Neutrophil (primary cell): Measurements from ENCODE around the gene TPST2.

Experiments used
- H3K27ac ChIP-seq: fragments of 200-600 bp; sonication (generic); 2 replicates; pipeline ENCODE4 v1.5.1; 2016; ENCODE audit warnings: mild to moderate bottlenecking, moderate library complexity
- H3K27me3 ChIP-seq: fragments of 200-600 bp; sonication (generic); 2 replicates; pipeline ENCODE4 v1.6.0; 2016; ENCODE audit warnings: mild to moderate bottlenecking
- H3K36me3 ChIP-seq: fragments of 200-600 bp; sonication (generic); 2 replicates; pipeline ENCODE4 v1.5.1; 2017
- H3K4me1 ChIP-seq, 2 experiments: fragments of 200-600 bp in 1 of 2; sonication (generic) in 1 of 2; 1 replicate in 1 of 2; 2 replicates in 1 of 2; pipeline versions ENCODE4 v1.5.1 to v1.6.1; 2013 to 2016; ENCODE audit warnings: low read depth in 1 of 2, low read length in 1 of 2, mild to moderate bottlenecking in 1 of 2, moderate library complexity in 1 of 2; ENCODE audit not compliant: control insufficient read depth in 1 of 2, insufficient read depth in 1 of 2
- H3K4me3 ChIP-seq, 2 experiments: fragments of 200-600 bp in 1 of 2; sonication (generic) in 1 of 2; 1 replicate in 1 of 2; 2 replicates in 1 of 2; pipeline ENCODE4 v1.5.1; 2013 to 2016; ENCODE audit warnings: low read depth in 1 of 2, low read length in 1 of 2, mild to moderate bottlenecking in 1 of 2, moderate library complexity in 1 of 2
- H3K9me3 ChIP-seq: fragments of 200-600 bp; sonication (generic); 2 replicates; pipeline ENCODE4 v1.5.1; 2016
- CTCF ChIP-seq: fragments of 200-600 bp; sonication (generic); IDR thresholded peaks from 2 replicates; pipeline ENCODE4 v1.5.1; 2016; ENCODE audit warnings: antibody characterized with exemption

Gene TPST2

DNA sequence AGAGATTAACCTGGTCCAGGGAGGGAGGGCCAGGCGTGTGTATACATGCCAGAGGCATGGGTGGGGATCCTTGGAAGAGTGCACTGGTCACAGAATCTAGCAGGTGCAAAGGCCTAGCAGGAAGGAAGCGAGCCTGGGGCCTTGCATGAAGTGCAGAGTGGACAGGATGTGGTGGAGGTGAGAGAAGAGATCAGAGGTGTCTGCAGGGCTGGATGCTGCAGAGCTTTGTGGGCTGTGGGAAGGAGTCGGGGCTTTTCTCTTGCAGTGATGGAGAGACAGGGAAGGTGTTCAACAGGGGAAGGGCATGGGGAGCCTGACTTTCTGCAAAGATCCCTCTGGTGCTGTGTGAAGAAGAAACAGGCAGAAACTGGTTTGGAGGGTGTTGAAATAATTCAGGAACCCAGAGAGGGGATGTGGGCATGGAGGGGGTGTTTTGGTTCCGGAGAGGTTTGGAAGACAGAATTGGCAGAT lies 2.5 kb upstream of the TPST2 start:
- Histone ChIP-seq H3K36me3 (no peaks in the 10 kb centered on the region), H3K27ac (peak overlapping the region; percentile 81), H3K9me3 (no peaks in the 10 kb centered on the region), H3K27me3 (no peaks in the 10 kb centered on the region), H3K4me3 (peak overlapping the region; percentile 9 to 22), H3K4me1 (peaks cover 53 to 58% of the 10 kb centered on the region in 2 experiments)
- TF ChIP-seq CTCF = no peak

DNA sequence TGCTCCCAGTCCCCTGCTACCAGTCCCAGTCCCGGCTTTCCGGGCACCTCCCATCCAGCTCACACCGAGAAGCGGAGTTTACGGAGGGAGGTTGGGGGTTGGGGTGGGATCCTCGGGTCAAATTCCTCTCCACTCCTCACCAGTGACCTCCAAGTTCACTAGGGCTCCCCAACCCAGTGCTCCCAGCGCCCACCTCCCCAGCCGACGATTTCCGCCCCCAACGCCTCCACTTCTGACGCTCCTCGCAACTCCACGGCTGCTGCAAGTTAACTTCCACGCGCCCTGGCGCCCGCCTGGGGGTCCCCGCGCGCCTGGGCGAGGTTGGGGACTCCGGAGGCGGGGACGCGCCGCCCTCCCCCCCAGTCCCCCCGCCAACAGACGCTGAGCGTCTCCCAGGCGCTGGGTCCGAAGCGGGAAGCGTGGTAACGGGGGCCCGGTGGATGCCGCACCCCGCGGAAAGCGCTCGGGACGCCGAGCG lies 526 bp downstream of the TPST2 start:
- peak overlapping the region; percentile 82 to 93 for H3K4me3 ChIP-seq
- no peaks in the 10 kb centered on the region for H3K27me3 ChIP-seq
- H3K27ac ChIP-seq = peak overlapping the region; percentile 84
- no peaks in the 10 kb centered on the region for H3K9me3 ChIP-seq
- no peak for TF ChIP-seq CTCF
- H3K4me1 ChIP-seq = peaks cover 70 to 83% of the 10 kb centered on the region in 2 experiments
- no peaks in the 10 kb centered on the region for H3K36me3 ChIP-seq

DNA sequence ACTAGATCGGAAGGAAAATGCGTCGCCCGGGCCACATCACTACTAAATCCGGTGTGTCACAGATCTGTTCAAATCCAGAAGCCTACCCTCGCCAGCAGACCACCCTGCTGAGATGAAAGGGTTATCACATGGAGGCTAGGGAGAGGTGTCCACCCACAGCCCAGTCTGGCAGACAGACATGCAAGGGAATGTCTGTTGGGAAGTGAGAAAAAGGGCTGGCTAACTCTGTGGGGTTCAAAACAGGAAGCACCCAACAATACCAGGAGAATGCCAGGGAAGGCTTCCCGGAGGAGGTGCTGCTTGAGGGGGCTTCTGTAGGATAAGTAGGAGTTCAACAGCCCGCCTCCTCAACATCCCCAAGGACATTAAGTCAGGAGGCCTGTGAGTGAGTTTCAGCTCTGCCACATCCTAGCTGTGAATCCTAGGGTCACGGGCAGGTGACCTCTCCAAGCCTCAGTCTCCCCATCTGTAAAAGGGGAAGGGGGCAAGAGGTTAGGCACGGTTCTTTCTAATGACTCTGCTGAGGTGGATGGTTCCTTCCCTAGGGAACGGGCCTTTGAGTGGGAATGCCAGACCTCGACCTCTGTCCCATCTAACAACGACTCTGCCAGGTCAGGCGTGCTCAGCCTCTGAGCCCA lies 1.1 kb downstream of the TPST2 start:
- Histone ChIP-seq H3K27ac (peak overlapping the region; percentile 84), H3K27me3 (no peaks in the 10 kb centered on the region), H3K4me1 (peaks cover 70 to 81% of the 10 kb centered on the region in 2 experiments), H3K9me3 (no peaks in the 10 kb centered on the region), H3K4me3 (peak overlapping the region; percentile 82 to 93), H3K36me3 (peaks cover 5% of the 10 kb centered on the region)
- no peak for TF ChIP-seq CTCF

DNA sequence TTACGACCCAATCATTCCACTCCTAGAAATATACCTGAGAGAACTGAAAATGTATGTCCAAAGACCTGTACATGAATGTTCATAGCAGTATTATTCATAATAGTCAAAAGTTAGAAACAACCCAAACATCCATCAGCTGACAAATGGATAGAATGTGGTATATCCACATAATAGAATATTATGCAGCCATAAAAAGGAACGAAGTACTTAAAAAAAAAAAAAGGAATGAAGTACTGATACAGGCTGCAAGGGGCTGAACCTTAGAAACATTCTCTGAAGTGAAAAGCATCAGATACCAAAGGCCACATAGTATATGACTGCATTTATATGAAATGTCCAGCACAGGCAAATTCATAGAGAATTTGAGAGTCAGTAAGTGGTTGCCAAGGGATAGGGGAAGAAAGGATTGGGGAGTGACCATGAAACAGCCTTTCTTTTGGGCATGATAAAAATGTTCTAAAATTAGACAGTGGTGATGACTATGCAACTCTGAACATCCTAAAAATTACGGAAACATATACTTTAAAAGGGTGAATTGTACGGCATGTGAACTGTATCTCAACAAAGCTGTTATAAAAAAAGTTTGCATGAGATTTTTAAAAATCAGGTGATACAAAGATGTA lies 1.8 kb downstream of the TPST2 start:
- Histone ChIP-seq H3K27ac (peak overlapping the region; percentile 84), H3K27me3 (no peaks in the 10 kb centered on the region), H3K9me3 (no peaks in the 10 kb centered on the region), H3K36me3 (peaks cover 10% of the 10 kb centered on the region), H3K4me3 (peak overlapping the region; percentile 82 to 93), H3K4me1 (peaks cover 64 to 74% of the 10 kb centered on the region in 2 experiments)
- no peak for TF ChIP-seq CTCF

- TF ChIP-seq CTCF = no peak
- H3K36me3 ChIP-seq = peaks cover 20% of the 10 kb centered on the region
- H3K9me3 ChIP-seq = no peaks in the 10 kb centered on the region
- peak overlapping the region; percentile 60 for H3K27ac ChIP-seq
- H3K4me3 ChIP-seq = peak overlapping the region in 1 of 2 experiments; percentile 30
- H3K27me3 ChIP-seq = no peaks in the 10 kb centered on the region
- peaks cover 50 to 60% of the 10 kb centered on the region in 2 experiments for H3K4me1 ChIP-seq
These were observed 3.2 kb downstream of the TPST2 start for GRCh38 chr22:26586556-26587325.
